ENCODE measurements around the gene ILRUN.
"Not testable (repeated sequence)": the region's sequence is repeated elsewhere in the genome, so short reads cannot be mapped to it uniquely, and the experiment has no call there.

ILRUN gene

GRCh38 chr6:34697544-34697836 lies 923 bp upstream of the ILRUN start:
- no peak for DNase-seq (ENCODE audit: low read depth)

GRCh38 chr6:34696189-34696738 lies 303 bp downstream of the ILRUN start:
- DNase-seq (ENCODE audit: low read depth): no peak

GRCh38 chr6:34695729-34696188 lies 808 bp downstream of the ILRUN start:
- DNase-seq (ENCODE audit: low read depth): no peak

- no peak for DNase-seq (ENCODE audit: low read depth)
Observed at GRCh38 chr6:34692280-34692679, 4.3 kb downstream of the ILRUN start.

- no peak for DNase-seq (ENCODE audit: low read depth)
Observed at GRCh38 chr6:34689742-34690141, 6.8 kb downstream of the ILRUN start.

GRCh38 chr6:34688956-34689355 lies 7.6 kb downstream of the ILRUN start:
- DNase-seq (ENCODE audit: low read depth): no peak

- no peak for DNase-seq (ENCODE audit: low read depth)
Observed at GRCh38 chr6:34684919-34685318, 11.6 kb downstream of the ILRUN start.

GRCh38 chr6:34684364-34684763 lies 12.2 kb downstream of the ILRUN start:
- DNase-seq (ENCODE audit: low read depth): no peak

- DNase-seq (ENCODE audit: low read depth): no peak
Observed at GRCh38 chr6:34680802-34681515, 15.6 kb downstream of the ILRUN start.

GRCh38 chr6:34680313-34680712 lies 16.3 kb downstream of the ILRUN start:
- not testable (repeated sequence) for DNase-seq (ENCODE audit: low read depth)

- no peak for DNase-seq (ENCODE audit: low read depth)
Observed at GRCh38 chr6:34679552-34680253, 16.9 kb downstream of the ILRUN start.

- no peak for DNase-seq (ENCODE audit: low read depth)
Observed at GRCh38 chr6:34676140-34676539, 20.4 kb downstream of the ILRUN start.

- not testable (repeated sequence) for DNase-seq (ENCODE audit: low read depth)
Observed at GRCh38 chr6:34674930-34675329, 21.6 kb downstream of the ILRUN start.

- DNase-seq (ENCODE audit: low read depth): no peak
Observed at GRCh38 chr6:34674268-34674639, 22.3 kb downstream of the ILRUN start.

- DNase-seq (ENCODE audit: low read depth): no peak
Observed at GRCh38 chr6:34673064-34673463, 23.5 kb downstream of the ILRUN start.

- DNase-seq (ENCODE audit: low read depth): no peak
Observed at GRCh38 chr6:34672657-34673043, 23.9 kb downstream of the ILRUN start.

GRCh38 chr6:34671801-34672656 lies 24.5 kb downstream of the ILRUN start:
- DNase-seq (ENCODE audit: low read depth): no peak

- DNase-seq (ENCODE audit: low read depth): no peak
Observed at GRCh38 chr6:34671367-34671766, 25.2 kb downstream of the ILRUN start.

- not testable (repeated sequence) for DNase-seq (ENCODE audit: low read depth)
Observed at GRCh38 chr6:34668799-34669198, 27.8 kb downstream of the ILRUN start.

GRCh38 chr6:34667481-34668238 lies 28.9 kb downstream of the ILRUN start:
- no peak for DNase-seq (ENCODE audit: low read depth)

GRCh38 chr6:34665019-34665418 lies 31.5 kb downstream of the ILRUN start:
- no peak for DNase-seq (ENCODE audit: low read depth)
